Heart right ventricle (tissue), 16 donors: ENCODE results near the gene UBE2Q2. TPM values are rescaled to one million over a fixed set of nuclear protein-coding genes. Genes with fewer than 3 reads are reported as not detected.
"Not testable (repeated sequence)": the region's sequence is repeated elsewhere in the genome, so short reads cannot be mapped to it uniquely, and the experiment has no call there.

Experiments used
- ATAC-seq, 8 donors: fragments of 200-7000 bp; cut with Tn5 transposase; one replicate each; pipeline ENCODE4 v1.9.1; 2020; ENCODE audit warnings: mild to moderate bottlenecking in 8 of 8, moderate library complexity in 8 of 8, moderate number of reproducible peaks in 1 of 8
- DNase-seq, 2 donors: peaks; one replicate each; pipeline ENCODE4 v3.0.0-alpha.2; 2020
- H3K27ac ChIP-seq, 10 donors: fragments of 200-600 bp; sonication (generic) in 2 of 10; one replicate each; pipeline versions ENCODE4 v1.5.0 to v1.8.0; 2020 to 2022; ENCODE audit warnings: mild to moderate bottlenecking in 3 of 10
- H3K27me3 ChIP-seq, 7 donors: fragments of 200-600 bp; one replicate each; pipeline ENCODE4 v1.8.0; 2021 to 2022; ENCODE audit warnings: mild to moderate bottlenecking in 2 of 7
- H3K36me3 ChIP-seq, 9 donors: fragments of 200-600 bp; sonication (generic) in 1 of 9; one replicate each; pipeline versions ENCODE4 v1.5.0 to v1.8.0; 2020 to 2022; ENCODE audit warnings: mild to moderate bottlenecking in 2 of 9
- H3K4me1 ChIP-seq, 9 donors: fragments of 200-600 bp; sonication (generic) in 1 of 9; one replicate each; pipeline versions ENCODE4 v1.5.0 to v1.8.0; 2020 to 2022; ENCODE audit warnings: mild to moderate bottlenecking in 4 of 9
- H3K4me3 ChIP-seq, 10 donors: fragments of 200-600 bp; sonication (generic) in 2 of 10; one replicate each; pipeline versions ENCODE4 v1.5.0 to v1.8.0; 2020 to 2022; ENCODE audit warnings: mild to moderate bottlenecking in 7 of 10, moderate library complexity in 2 of 10
- H3K9me3 ChIP-seq, 11 donors: fragments of 200-600 bp in 10 of 11; sonication (generic) in 2 of 11; one replicate each; pipeline versions ENCODE4 v1.5.0 to v1.8.0; 2013 to 2022; ENCODE audit warnings: mild to moderate bottlenecking in 2 of 11, control low read depth in 1 of 11, moderate library complexity in 1 of 11
- WGBS, 2 donors: extraction: QIAGEN DNeasy Blood & Tissue Kit; methylation state at CpG; one replicate each; pipeline ENCODE4 v1.1.7; 2013; ENCODE audit warnings: inconsistent platforms in 1 of 2; 5-methylcytosine and 5-hydroxymethylcytosine counted together
- intact Hi-C, 10 donors: fragments of 100-400 bp; cut with DNase I; formaldehyde crosslinking; loops; one replicate each; pipeline versions ENCODE4 v1.11.1 to v1.14.2; 2022
- polyA plus RNA-seq, 2 donors: library from polyadenylated mRNA; stranded (reverse); fragments of 200-250 nt; gene quantifications; one replicate each; pipeline ENCODE4 v1.2.3, GENCODE V29; 2013
- total RNA-seq, 10 donors: library from RNA; stranded (reverse); fragmentation: NEBNext Ultra II Directional in 3 of 10; extraction: Animal tissue kit (Norgen Biotek cat#: 25700) in 3 of 10; gene quantifications; one replicate each; pipeline versions ENCODE4 v1.2.1 to v1.2.4, GENCODE V29; 2021 to 2023
- TF ChIP-seq, protein P1 (sequence below), 9 donors: fragments of 200-600 bp; sonication (generic) in 2 of 9; IDR thresholded peaks; one replicate each; pipeline versions ENCODE4 v1.5.0 to v1.8.0; 2021 to 2022; ENCODE audit warnings: antibody characterized with exemption in 9 of 9, mild to moderate bottlenecking in 5 of 9, moderate library complexity in 1 of 9
- donor health status: Arrhythmogenic right ventricular cardiomyopathy.
- donor health status: ischemic (EF 13 %, LVEDD 7.1; RV severe dilation, severe dysfunction).
- donor health status: healthy with polysubstance abuse.
- donor health status: DM: no; HTN: yes; CAD: no.
- donor health status: DM: no; HTN: no; CAD: no.
- donor health status: ischemic (EF 25% LVEDD 6.9; RV normal size, moderate dysfunction).
- donor health status: ischemic (EF 25% LVEDD 5.7; RV mildly dilated, moderate dysfunction).
- donor health status: healthy.
- donor health status: DM: yes; HTN: yes; CAD: no.
- donor health status: Ischemic cardiomyopathy.
- donor health status: ischemic (EF 35%, LVEDD 5.7; RV mildly dilated, moderate dysfunction).
- donor health status: nonischemic (EF 11% LVEDD 7.7; RV severe dilation, severe dysfunction).
- donor health status: DM: yes; HTN: yes; CAD: no.
- donor health status: PGD.
- donor health status: ischemic (EF 29% LVEDD 5.4; RV normal size, mild dysfunction).
- donor health status: nonischemic (EF 23%, LVEDD 6.1; RV moderate dilation, normal function).

UBE2Q2 gene
- total and polyA plus RNA-seq, 12 donors: 12.5 to 36.5 (median 24.1) TPM

DNA sequence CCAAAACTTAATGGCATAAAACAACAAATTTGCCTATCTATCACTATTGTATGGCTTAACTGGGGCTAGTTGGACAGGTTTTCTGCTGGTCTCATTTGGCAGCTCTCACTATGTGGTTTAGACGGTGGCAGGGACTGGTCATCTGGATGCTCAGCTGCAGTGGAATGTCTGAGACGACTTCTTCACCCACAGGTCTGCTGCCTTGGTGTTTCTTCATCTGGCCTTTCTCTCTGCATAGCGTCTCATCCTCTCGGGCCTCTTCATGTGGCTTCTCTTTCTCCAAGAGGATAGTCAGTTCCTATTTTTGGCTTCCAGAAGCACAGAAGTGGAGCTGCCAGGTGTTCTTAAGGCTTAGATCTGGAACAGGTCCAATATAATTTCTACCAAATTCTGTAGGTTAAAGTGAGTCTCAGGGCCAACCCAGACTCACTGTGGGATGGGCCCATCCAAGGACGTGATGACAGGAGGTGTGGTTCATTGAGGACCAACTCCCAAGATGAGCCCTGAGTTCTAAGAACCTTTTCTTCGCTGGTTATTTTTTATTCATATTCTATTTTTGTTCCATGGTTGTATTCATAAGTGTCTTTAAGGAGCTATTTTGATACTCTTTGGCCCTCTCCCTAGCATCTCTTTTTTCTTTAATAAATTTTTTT is 18.6 kb downstream of the UBE2Q2 start:
- DNase-seq (no peak), ATAC-seq (no peak)
- Histone ChIP-seq H3K36me3 (peaks cover 0 to 39% (median 0%) of the 10 kb centered on the region in 9 donors), H3K4me1 (peaks cover 0 to 39% (median 14%) of the 10 kb centered on the region in 9 donors), H3K27me3 (no peaks in the 10 kb centered on the region), H3K9me3 (no peaks in the 10 kb centered on the region), H3K4me3 (no peak overlapping the region), H3K27ac (no peak overlapping the region)
- TF ChIP-seq, protein P1, sequence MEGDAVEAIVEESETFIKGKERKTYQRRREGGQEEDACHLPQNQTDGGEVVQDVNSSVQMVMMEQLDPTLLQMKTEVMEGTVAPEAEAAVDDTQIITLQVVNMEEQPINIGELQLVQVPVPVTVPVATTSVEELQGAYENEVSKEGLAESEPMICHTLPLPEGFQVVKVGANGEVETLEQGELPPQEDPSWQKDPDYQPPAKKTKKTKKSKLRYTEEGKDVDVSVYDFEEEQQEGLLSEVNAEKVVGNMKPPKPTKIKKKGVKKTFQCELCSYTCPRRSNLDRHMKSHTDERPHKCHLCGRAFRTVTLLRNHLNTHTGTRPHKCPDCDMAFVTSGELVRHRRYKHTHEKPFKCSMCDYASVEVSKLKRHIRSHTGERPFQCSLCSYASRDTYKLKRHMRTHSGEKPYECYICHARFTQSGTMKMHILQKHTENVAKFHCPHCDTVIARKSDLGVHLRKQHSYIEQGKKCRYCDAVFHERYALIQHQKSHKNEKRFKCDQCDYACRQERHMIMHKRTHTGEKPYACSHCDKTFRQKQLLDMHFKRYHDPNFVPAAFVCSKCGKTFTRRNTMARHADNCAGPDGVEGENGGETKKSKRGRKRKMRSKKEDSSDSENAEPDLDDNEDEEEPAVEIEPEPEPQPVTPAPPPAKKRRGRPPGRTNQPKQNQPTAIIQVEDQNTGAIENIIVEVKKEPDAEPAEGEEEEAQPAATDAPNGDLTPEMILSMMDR (IDR thresholded peaks at IDR 0.05): no peak
- 84 to 86% methylated on average over 6 of the region's 6 CpGs for WGBS, 2 donors
- intact Hi-C loops: no loop called here

DNA sequence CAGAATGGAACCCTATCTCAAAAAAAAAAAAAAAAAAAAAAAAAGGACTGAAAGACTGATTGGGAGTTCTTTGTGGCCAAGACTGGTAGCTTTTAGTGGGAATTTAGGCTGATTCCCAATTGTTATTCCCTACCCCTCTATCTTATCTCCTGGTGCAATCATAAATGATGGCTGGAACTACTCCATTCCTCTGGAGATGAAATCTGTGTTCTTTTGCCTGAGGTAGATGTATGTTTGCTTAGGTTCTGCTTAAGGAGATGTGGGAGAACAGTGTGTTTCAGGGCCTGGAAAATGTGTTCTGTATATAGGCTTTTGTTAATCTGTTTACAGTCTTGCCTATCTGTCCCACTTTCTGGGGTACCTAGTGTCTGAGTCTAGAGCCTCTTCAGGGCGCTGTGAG is 19.5 kb downstream of the UBE2Q2 start:
- WGBS, 2 donors: 96 to 100% methylated on average over 1 of the region's 1 CpG

DNA sequence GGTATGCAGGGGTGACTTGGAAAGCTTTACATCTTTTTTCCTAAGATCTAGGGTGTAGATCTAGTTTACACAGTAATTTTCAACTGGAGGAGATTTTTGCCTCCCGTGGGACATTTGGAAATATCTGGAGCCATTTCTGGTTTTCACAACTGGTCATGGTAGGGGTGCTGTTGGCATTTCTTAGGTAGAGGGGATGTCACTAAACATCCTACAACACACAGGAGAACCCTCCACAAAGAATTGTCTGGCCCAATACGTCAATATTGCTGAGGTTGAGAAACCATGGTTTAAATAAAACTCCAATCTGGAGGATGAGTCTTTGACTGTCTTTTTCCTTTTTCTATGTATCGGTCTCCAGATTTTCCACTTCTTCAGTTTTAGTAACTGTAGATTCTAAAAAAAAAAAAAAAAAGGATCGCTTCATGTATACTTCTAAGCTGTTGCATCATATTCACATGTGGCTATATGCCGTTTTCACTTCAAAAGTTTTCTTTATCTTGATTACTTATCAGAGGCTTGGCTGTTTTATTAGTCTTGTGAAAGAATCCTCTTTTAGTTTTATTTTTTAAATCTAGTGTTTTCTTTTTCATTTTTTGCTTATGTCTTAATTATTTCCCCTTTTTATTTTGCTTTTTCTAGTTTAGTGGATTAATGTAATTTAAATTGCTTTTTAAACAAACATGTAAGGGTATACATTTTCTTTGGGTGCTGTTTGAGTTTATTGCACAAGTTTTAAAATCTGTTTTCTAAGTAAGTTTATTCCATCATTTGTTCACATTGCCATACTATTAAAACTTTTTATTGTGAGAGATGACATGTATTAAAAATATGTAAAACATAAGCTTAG is 21.2 kb downstream of the UBE2Q2 start:
- 79 to 86% methylated on average over 5 of the region's 5 CpGs for whole genome bisulfite sequencing, 2 donors
- H3K27me3 ChIP-seq: no peaks in the 10 kb centered on the region
- H3K27ac ChIP-seq: no peak overlapping the region
- peaks cover 0 to 49% (median 2%) of the 10 kb centered on the region in 9 donors for H3K36me3 ChIP-seq
- ATAC-seq (no peak), DNase-seq (no peak)
- intact Hi-C loops: no loop called here
- H3K4me1 ChIP-seq: peaks cover 0 to 44% (median 18%) of the 10 kb centered on the region in 9 donors
- H3K9me3 ChIP-seq: no peaks in the 10 kb centered on the region
- H3K4me3 ChIP-seq: no peak overlapping the region
- TF ChIP-seq, protein P1 (IDR thresholded peaks at IDR 0.05): no peak

More for the DNA sequence above, 19.5 kb downstream of the UBE2Q2 start:
- ATAC-seq (no peak), DNase-seq (no peak)
- Histone ChIP-seq H3K4me3 (no peak overlapping the region), H3K36me3 (peaks cover 0 to 36% (median 0%) of the 10 kb centered on the region in 9 donors), H3K27me3 (no peaks in the 10 kb centered on the region), H3K4me1 (peaks cover 0 to 48% (median 20%) of the 10 kb centered on the region in 9 donors), H3K27ac (no peak overlapping the region), H3K9me3 (no peaks in the 10 kb centered on the region)
- intact Hi-C loops: no loop called here
- TF ChIP-seq, protein P1 (IDR thresholded peaks at IDR 0.05): no peak

DNA sequence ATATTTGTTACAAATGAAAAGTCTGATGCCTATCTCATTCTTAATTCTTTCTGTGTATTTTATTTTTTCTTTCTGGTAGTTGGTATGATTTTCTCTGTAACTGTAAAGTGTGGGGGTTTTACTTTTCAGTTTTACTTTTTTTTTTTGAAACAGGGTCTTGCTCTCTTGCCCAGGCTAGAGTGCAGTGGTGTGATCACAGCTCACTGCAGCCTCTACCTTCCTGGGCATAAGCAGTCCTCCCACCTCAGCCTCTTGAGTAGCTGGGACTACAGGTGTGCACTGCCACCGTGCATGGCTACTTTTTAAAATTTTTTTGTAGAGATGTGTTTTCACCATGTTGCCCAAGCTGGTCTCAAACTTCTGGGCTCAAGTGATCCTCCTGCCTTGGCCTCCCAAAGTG is 22.8 kb downstream of the UBE2Q2 start:
- ATAC-seq, H3K27ac ChIP-seq, H3K9me3 ChIP-seq, H3K4me3 ChIP-seq, DNase-seq, intact Hi-C loops, H3K27me3 ChIP-seq: not testable (repeated sequence)
- 77 to 91% methylated on average over 1 of the region's 1 CpG for WGBS, 2 donors
- Histone ChIP-seq H3K4me1 (peaks cover 0 to 34% (median 7%) of the 10 kb centered on the region in 9 donors), H3K36me3 (peaks cover 0 to 59% (median 11%) of the 10 kb centered on the region in 9 donors)
